OCI-LY3 (cell line): ENCODE measurements around the gene MCM3AP.

ENCODE experiments used
- H2AFZ ChIP-seq: fragments of 200-600, 300-600 bp; shearing (Covaris generic); 2 replicates; pipeline ENCODE4 v1.6.0; 2014; ENCODE audit warnings: antibody characterized with exemption, low read depth, low read length
- H3K27ac ChIP-seq: fragments of 200-600, 300-600 bp; sonication (generic); 2 replicates; pipeline ENCODE4 v1.5.1; 2014; ENCODE audit warnings: mild to moderate bottlenecking, low read length, moderate library complexity, mixed read lengths
- H3K27me3 ChIP-seq: fragments of 200-600, 300-600 bp; sonication (generic); 2 replicates; pipeline ENCODE4 v1.6.1; 2014; ENCODE audit warnings: low read depth, low read length, mixed read lengths
- H3K36me3 ChIP-seq: fragments of 200-600, 300-600 bp; sonication (generic); replicated peaks from 2 replicates; pipeline ENCODE3; 2014; ENCODE audit warnings: low read depth, low read length, mixed read lengths
- H3K4me1 ChIP-seq: fragments of 300-600, 200-600 bp; sonication (generic); 2 replicates; pipeline ENCODE4 v1.6.1; 2014; ENCODE audit warnings: low read length, mixed read lengths
- H3K4me2 ChIP-seq: fragments of 200-600, 300-600 bp; sonication (generic); 2 replicates; pipeline ENCODE4 v1.6.1; 2014; ENCODE audit warnings: low read length, mixed read lengths
- H3K4me3 ChIP-seq: fragments of 300-600, 200-600 bp; sonication (generic); 2 replicates; pipeline ENCODE4 v1.5.1; 2014; ENCODE audit warnings: antibody characterized with exemption, mild to moderate bottlenecking, low read length, moderate library complexity
- H3K79me2 ChIP-seq: fragments of 300-600, 200-600 bp; shearing (Covaris generic); 2 replicates; pipeline ENCODE4 v1.6.1; 2014; ENCODE audit warnings: mild to moderate bottlenecking, low read length, mixed read lengths
- H3K9ac ChIP-seq: fragments of 300-600, 200-600 bp; shearing (Covaris generic); 2 replicates; pipeline ENCODE4 v1.6.0; 2014; ENCODE audit warnings: mild to moderate bottlenecking, low read length, moderate library complexity
- H3K9me3 ChIP-seq: fragments of 200-600, 300-600 bp; shearing (Covaris generic); 2 replicates; pipeline ENCODE4 v1.6.1; 2014; ENCODE audit warnings: low read length, mixed read lengths; ENCODE audit not compliant: insufficient read depth
- H4K20me1 ChIP-seq: fragments of 200-600, 300-600 bp; sonication (generic); 2 replicates; pipeline ENCODE4 v1.6.1; 2016; ENCODE audit warnings: low read length, mixed read lengths; ENCODE audit not compliant: insufficient read depth
- EZH2phosphoT487 ChIP-seq: fragments of 200-600 bp; shearing (Covaris generic); IDR thresholded peaks from 2 replicates; pipeline ENCODE4 v1.6.1; 2018; ENCODE audit warnings: antibody characterized with exemption, mixed run types, low read depth
- TF ChIP-seq, protein P1 (sequence below): fragments of 200-600, 300-600 bp; sonication (generic); IDR thresholded peaks from 2 replicates; pipeline ENCODE4 v1.5.1; 2014; ENCODE audit warnings: antibody characterized with exemption, low read length, low read depth

The MCM3AP gene

DNA sequence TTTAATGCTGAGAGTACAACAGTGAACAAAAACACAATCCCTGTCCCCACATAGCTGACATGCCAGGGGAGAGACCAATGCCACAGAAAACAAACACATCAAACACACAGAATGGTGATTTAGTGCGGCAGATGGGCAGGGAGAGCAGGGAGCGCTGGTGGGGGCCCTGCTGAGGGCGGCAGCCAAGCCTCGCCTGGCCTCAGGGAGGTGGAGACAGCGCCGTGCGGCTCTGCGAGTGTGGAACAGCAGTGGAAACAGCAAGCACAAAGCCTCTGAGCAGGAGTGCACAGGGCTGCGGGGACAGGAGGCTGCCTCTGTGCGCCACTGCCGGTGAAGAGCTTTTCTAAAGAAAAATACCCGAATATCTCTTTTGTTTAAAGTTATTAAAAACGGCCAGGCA lies 17.0 kb downstream of the MCM3AP start:
- Histone ChIP-seq H3K36me3 (peaks cover 31% of the 10 kb centered on the region), H2AFZ (no peak overlapping the region), H3K79me2 (no peaks in the 10 kb centered on the region), H3K4me3 (no peak overlapping the region), H3K4me2 (no peak overlapping the region), H4K20me1 (no peaks in the 10 kb centered on the region), H3K9ac (no peak overlapping the region), H3K27ac (no peak overlapping the region), H3K27me3 (no peaks in the 10 kb centered on the region), H3K9me3 (no peaks in the 10 kb centered on the region), H3K4me1 (no peaks in the 10 kb centered on the region)
- TF ChIP-seq, protein P1, sequence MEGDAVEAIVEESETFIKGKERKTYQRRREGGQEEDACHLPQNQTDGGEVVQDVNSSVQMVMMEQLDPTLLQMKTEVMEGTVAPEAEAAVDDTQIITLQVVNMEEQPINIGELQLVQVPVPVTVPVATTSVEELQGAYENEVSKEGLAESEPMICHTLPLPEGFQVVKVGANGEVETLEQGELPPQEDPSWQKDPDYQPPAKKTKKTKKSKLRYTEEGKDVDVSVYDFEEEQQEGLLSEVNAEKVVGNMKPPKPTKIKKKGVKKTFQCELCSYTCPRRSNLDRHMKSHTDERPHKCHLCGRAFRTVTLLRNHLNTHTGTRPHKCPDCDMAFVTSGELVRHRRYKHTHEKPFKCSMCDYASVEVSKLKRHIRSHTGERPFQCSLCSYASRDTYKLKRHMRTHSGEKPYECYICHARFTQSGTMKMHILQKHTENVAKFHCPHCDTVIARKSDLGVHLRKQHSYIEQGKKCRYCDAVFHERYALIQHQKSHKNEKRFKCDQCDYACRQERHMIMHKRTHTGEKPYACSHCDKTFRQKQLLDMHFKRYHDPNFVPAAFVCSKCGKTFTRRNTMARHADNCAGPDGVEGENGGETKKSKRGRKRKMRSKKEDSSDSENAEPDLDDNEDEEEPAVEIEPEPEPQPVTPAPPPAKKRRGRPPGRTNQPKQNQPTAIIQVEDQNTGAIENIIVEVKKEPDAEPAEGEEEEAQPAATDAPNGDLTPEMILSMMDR: no peak
- no peak for TF ChIP-seq EZH2phosphoT487

DNA sequence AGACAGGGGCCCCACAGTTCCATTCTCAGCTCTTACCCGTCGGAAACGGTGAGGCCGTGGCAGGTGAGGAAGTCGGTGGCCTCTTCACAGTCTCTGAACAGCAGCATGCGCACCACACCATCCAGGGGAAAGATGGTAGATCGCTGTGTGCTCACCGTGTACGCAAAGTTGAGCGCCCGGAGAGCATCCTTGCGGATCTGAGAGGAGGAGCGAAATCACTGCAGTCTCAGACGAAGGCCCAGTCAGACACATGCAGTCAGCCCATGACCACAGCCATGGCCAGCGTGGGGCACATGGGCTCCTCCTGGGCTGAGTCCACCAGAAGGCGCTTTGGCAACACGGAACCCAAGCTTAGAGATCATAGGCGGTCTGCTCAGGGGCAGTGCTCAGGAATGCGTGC lies 18.5 kb downstream of the MCM3AP start:
- Histone ChIP-seq H3K9me3 (no peaks in the 10 kb centered on the region), H3K79me2 (no peaks in the 10 kb centered on the region), H3K27ac (no peak overlapping the region), H4K20me1 (no peaks in the 10 kb centered on the region), H3K4me2 (no peak overlapping the region), H2AFZ (no peak overlapping the region), H3K4me3 (no peak overlapping the region), H3K9ac (no peak overlapping the region), H3K4me1 (no peaks in the 10 kb centered on the region), H3K27me3 (no peaks in the 10 kb centered on the region), H3K36me3 (peaks cover 22% of the 10 kb centered on the region)
- TF ChIP-seq, protein P1: no peak
- TF ChIP-seq EZH2phosphoT487: no peak

DNA sequence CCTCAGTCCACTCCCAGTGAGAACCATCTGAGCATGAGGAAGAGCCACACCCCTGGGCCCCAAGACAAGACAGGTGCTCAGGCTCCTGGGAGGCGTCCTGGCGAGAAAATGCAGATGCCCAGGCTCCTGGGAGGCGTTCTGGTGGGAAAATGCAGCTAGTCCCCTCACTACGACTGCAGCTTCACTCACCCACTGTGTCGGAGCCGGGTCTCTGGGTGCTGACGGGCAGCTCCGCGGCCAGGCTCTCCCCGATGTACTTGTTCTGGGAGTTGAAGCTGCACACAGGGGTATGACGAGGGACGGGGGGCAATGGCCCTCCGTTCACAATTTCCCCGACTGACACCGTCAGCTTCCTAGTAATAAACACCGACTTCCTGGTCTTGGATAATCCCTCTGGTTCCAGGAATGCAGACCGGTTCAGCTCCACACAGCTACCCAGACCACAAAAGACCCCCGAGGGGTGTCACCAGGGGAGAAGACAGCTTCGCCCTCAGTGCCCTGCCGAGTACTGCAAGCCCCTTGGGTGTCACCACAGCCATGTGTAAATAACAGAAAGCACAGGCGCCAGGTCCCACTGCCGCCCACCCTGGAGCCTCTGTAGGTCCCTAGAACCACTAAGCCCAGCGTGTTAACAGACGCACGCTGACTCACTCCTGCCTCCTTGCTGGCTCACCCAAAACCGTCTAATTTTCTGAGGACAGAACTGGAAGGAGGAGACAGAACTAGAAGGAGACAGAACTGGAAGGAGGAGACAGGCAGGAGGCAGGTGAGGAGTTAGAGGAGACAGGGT lies 19.5 kb downstream of the MCM3AP start:
- Histone ChIP-seq H4K20me1 (no peaks in the 10 kb centered on the region), H3K4me2 (no peak overlapping the region), H3K4me3 (no peak overlapping the region), H3K36me3 (peaks cover 20% of the 10 kb centered on the region), H2AFZ (no peak overlapping the region), H3K27ac (no peak overlapping the region), H3K4me1 (no peaks in the 10 kb centered on the region), H3K27me3 (no peaks in the 10 kb centered on the region), H3K9ac (no peak overlapping the region), H3K9me3 (no peaks in the 10 kb centered on the region), H3K79me2 (no peaks in the 10 kb centered on the region)
- TF ChIP-seq EZH2phosphoT487: no peak
- TF ChIP-seq, protein P1: no peak

DNA sequence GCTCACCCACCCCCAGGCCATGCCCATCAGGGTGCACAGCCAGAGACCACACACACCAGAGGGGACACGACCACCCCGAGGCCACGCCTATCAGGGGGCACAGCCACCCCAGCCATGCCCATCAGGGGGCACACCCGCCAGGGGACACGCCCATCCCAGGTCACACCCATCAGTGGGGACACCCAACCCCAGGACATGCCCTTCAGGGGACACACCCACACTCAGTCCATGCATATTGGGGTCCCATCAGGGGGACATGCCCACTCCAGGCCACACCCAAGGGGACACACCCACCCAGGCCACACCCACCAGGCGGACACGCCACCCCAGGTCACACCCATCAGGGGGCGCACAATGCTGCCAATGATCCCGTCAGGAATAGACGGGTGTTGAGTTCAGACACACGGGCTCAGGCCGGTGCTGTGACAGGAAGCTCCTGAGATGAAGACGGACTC lies 20.7 kb downstream of the MCM3AP start:
- Histone ChIP-seq H3K9me3 (no peaks in the 10 kb centered on the region), H3K36me3 (peaks cover 17% of the 10 kb centered on the region), H3K4me1 (no peaks in the 10 kb centered on the region), H2AFZ (no peak overlapping the region), H3K27me3 (no peaks in the 10 kb centered on the region), H3K27ac (no peak overlapping the region), H3K4me2 (no peak overlapping the region), H3K4me3 (no peak overlapping the region), H3K9ac (no peak overlapping the region), H3K79me2 (no peaks in the 10 kb centered on the region), H4K20me1 (no peaks in the 10 kb centered on the region)
- no peak for TF ChIP-seq EZH2phosphoT487
- TF ChIP-seq, protein P1: no peak
